Measurements from ENCODE around the gene MPEG1. TPM values are rescaled to one million over a fixed set of nuclear protein-coding genes. Genes with fewer than 3 reads are reported as not detected.

MPEG1 gene
- total RNA-seq, 2 experiments from 2014 or later, result 2.8 to 2.9 TPM

GRCh38 chr11:59207988-59208451, 4.7 kb downstream of the MPEG1 start:
- CTCF ChIA-PET, result no interaction called here
- no peaks in the 10 kb centered on the region for H3K36me3 Mint-ChIP-seq (ENCODE audit: low read depth)
- intact Hi-C loops (cut with DNase I, micrococcal nuclease), result loop anchor here (1.0 kb wide), 2 partner anchors 36 to 37 kb away; partner anchors contain the start of gene DTX4 (in 1 of the 2)
- Histone ChIP-seq H3K27me3 (ENCODE audit: control insufficient read depth in 1 of 2, insufficient read depth in 2 of 2, low read length in 2 of 2) (no peaks in the 10 kb centered on the region), H3K4me1 (ENCODE audit: insufficient read depth, low read length) (peaks cover 27% of the 10 kb centered on the region), H3K27ac (ENCODE audit: low read depth in 1 of 2, low read length in 2 of 2) (no peak overlapping the region), H3K9me3 (ENCODE audit: control insufficient read depth in 1 of 2, insufficient read depth in 1 of 2, low read length in 2 of 2) (no peaks in the 10 kb centered on the region), H3K4me3 (ENCODE audit: low read length) (peak overlapping the region; percentile 37), H3K36me3 (ENCODE audit: insufficient read depth, low read length) (no peaks in the 10 kb centered on the region)
- peak; percentile 84 for ATAC-seq (ENCODE audit: poor library complexity)
- H3K4me1 Mint-ChIP-seq (ENCODE audit: low read depth), result peaks cover 30% of the 10 kb centered on the region
- peak overlapping the region; percentile 38 for H3K4me3 Mint-ChIP-seq
- peak overlapping the region; percentile 38 for H3K27ac Mint-ChIP-seq
- no peaks in the 10 kb centered on the region for H3K9me3 Mint-ChIP-seq
- peak; percentile 72 for TF ChIP-seq CTCF (IDR thresholded peaks at IDR 0.05)
- POLR2A ChIA-PET, result interaction anchor here (1.1 kb wide), 1 partner anchor 36 kb away, joined by 7 read pairs; the partner anchor contains the start of gene DTX4
- H3K27me3 Mint-ChIP-seq, result no peaks in the 10 kb centered on the region
- DNase-seq, result peak in 10 of 14 experiments; percentile 2 to 77 (median 13)

GRCh38 chr11:59206635-59207034, 6.1 kb downstream of the MPEG1 start:
- Mint-ChIP-seq H3K4me3 (no peak overlapping the region), H3K4me1 (ENCODE audit: low read depth) (peaks cover 30% of the 10 kb centered on the region), H3K9me3 (no peaks in the 10 kb centered on the region), H3K27ac (no peak overlapping the region), H3K36me3 (ENCODE audit: low read depth) (no peaks in the 10 kb centered on the region), H3K27me3 (no peaks in the 10 kb centered on the region)
- ChIA-PET POLR2A (interaction anchor here (1.1 kb wide), 1 partner anchor 35 kb away, joined by 7 read pairs; the partner anchor contains the start of gene DTX4), CTCF (interaction anchor here (0.6 to 1.2 kb wide), 2 partner anchors 35 to 1887 kb away, joined by 3 to 4 read pairs; no protein-coding TSS in a partner anchor)
- ATAC-seq (ENCODE audit: poor library complexity) (no peak), DNase-seq (peak in 4 of 14 experiments; percentile 14 to 45 (median 30))
- intact Hi-C loops (cut with DNase I, micrococcal nuclease), result no loop called here
- Histone ChIP-seq H3K27ac (ENCODE audit: low read depth in 1 of 2, low read length in 2 of 2) (no peak overlapping the region), H3K27me3 (ENCODE audit: control insufficient read depth in 1 of 2, insufficient read depth in 2 of 2, low read length in 2 of 2) (no peaks in the 10 kb centered on the region), H3K9me3 (ENCODE audit: control insufficient read depth in 1 of 2, insufficient read depth in 1 of 2, low read length in 2 of 2) (no peaks in the 10 kb centered on the region), H3K4me3 (ENCODE audit: low read length) (no peak overlapping the region), H3K36me3 (ENCODE audit: insufficient read depth, low read length) (no peaks in the 10 kb centered on the region), H3K4me1 (ENCODE audit: insufficient read depth, low read length) (peaks cover 27% of the 10 kb centered on the region)
- peak; percentile 34 for TF ChIP-seq CTCF (IDR thresholded peaks at IDR 0.05)

- CTCF ChIA-PET, result interaction anchor here (1.2 kb wide), 1 partner anchor 34 kb away, joined by 4 read pairs; no protein-coding TSS in a partner anchor
- TF ChIP-seq CTCF (IDR thresholded peaks at IDR 0.05), result no peak
- Histone ChIP-seq H3K4me1 (ENCODE audit: insufficient read depth, low read length) (peaks cover 27% of the 10 kb centered on the region), H3K27me3 (ENCODE audit: control insufficient read depth in 1 of 2, insufficient read depth in 2 of 2, low read length in 2 of 2) (no peaks in the 10 kb centered on the region), H3K27ac (ENCODE audit: low read depth in 1 of 2, low read length in 2 of 2) (no peak overlapping the region), H3K36me3 (ENCODE audit: insufficient read depth, low read length) (no peaks in the 10 kb centered on the region), H3K9me3 (ENCODE audit: control insufficient read depth in 1 of 2, insufficient read depth in 1 of 2, low read length in 2 of 2) (no peaks in the 10 kb centered on the region), H3K4me3 (ENCODE audit: low read length) (no peak overlapping the region)
- H3K4me3 Mint-ChIP-seq, result no peak overlapping the region
- ATAC-seq (ENCODE audit: poor library complexity) (no peak), DNase-seq (no peak)
- H3K27me3 Mint-ChIP-seq, result no peaks in the 10 kb centered on the region
- H3K36me3 Mint-ChIP-seq (ENCODE audit: low read depth), result no peaks in the 10 kb centered on the region
- POLR2A ChIA-PET, result interaction anchor here (0.6 kb wide), 1 partner anchor 28 kb away, joined by 3 read pairs; no protein-coding TSS in a partner anchor
- H3K27ac Mint-ChIP-seq, result no peak overlapping the region
- no peaks in the 10 kb centered on the region for H3K9me3 Mint-ChIP-seq
- peaks cover 30% of the 10 kb centered on the region for H3K4me1 Mint-ChIP-seq (ENCODE audit: low read depth)
- intact Hi-C loops (cut with DNase I, micrococcal nuclease), result no loop called here
Observed at GRCh38 chr11:59205648-59206047, 7.1 kb downstream of the MPEG1 start.
